Activated T-cell treated with anti-CD3 and anti-CD28 coated beads for 48 hours (primary cell): Measurements from ENCODE around the gene LRRFIP1.

Source experiments
- DNase-seq: peaks from one replicate; pipeline ENCODE4 v3.0.0-alpha.2; 2020; ENCODE audit warnings: low read depth

Gene LRRFIP1

DNA sequence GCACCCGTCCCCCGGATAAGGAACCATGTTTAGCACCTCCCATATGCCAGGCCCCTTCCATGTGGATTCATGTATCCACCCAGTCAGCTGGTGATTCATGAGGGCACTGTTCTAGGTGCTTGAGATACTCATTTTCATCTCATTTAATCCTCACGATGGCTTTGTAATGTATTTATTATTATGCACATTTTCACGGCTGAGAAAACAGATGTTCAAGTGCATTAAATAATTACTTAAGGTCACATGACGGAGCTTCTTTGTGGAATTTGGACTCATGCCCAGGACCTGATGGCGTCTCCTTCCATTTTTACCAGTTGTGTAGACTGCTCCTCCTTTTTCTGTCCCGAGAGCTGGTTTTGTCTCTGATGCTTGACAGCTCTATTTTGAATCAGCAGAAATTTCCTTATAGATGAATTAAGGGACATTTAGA lies 99.0 kb downstream of the LRRFIP1 start:
- no peak for DNase-seq

DNA sequence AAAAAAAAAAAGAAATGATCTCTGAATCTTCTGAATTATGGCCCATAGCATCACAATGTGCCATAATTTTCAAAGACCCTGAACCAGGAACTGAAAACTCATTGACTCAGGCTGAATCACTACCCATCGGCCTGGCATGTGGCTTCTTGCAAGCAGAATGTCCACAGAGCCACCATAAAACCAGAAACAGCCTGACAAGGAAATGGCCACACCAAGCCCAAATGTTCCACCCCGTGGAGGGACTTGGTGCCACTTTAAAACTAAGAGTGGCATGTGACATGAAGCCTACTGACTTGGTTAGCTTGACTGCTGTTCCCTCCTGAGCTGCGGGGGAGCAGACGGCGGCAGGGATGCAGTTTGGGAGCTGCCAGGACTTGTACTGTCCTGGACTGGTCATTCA lies 100.0 kb downstream of the LRRFIP1 start:
- DNase-seq: no peak

DNA sequence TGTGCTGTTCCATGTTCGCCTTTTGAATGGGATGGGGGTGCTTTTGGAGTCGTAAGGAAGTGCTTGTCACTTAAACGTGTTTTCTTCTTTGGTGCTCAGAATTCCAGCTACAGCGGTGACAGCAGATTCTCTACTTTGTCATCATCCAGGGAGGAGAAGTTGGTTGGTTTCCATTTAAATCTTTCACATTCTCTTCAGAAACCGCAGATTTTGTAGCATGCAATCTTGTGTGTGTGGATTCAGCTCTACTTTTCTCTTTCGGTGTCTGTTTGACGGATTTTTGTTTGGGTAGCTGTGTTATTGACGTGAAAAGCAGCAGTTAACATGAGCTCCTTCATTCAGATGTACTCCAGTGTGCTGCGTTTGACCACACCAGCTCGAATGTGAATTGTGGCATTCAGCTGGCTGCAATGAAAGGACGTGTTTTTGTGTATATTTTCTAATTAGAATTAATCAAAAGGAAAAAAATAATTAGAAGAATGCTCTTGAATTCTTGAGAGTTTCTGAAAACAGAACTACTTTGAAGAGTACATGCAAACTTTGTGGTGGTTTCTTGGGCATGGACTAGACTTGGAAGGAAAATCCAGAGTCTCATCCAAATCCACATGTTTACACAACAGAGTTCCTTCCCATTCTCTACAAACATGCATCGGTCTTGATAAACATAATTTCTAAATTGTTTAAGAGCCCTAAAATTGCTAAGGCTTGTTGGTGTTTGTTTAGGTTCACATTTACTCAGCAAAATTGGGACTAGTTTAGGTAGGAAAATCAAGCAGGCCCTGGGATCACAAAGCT lies 102.5 kb downstream of the LRRFIP1 start:
- no peak for DNase-seq

GRCh38 chr2:237731663-237732062 lies 104.3 kb downstream of the LRRFIP1 start:
- DNase-seq: peak; percentile 48

- no peak for DNase-seq
Observed at GRCh38 chr2:237732070-237732469, 104.7 kb downstream of the LRRFIP1 start.

DNA sequence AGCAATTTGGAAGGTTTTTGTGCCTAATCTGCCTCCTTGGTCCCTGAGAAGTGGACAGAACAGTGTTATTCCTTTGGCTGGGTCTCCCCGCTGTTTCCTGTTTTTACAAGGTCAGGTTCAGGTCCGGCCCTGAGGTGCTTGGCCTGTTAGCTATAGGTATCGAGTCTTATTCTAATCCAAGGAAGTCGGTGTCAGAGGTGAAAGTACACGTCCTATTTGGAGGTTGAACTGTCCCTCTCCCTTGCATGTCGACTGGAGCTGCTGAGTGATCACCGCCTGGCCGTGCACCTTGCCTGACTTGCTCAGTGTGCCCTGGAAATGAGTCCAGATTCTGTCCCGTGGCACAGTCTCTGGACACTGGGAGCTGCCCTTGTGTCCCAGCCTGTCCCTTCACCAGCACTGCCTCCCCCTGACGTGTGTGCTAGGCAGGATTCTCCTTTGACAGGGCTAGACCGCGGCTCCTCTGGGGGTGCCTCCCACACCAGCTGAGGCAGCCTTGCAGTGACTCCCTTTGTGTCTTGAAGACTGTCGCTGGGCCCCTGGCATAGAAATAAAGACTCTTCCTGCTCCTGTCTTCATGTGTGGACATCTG lies 105.5 kb downstream of the LRRFIP1 start:
- DNase-seq: no peak

DNA sequence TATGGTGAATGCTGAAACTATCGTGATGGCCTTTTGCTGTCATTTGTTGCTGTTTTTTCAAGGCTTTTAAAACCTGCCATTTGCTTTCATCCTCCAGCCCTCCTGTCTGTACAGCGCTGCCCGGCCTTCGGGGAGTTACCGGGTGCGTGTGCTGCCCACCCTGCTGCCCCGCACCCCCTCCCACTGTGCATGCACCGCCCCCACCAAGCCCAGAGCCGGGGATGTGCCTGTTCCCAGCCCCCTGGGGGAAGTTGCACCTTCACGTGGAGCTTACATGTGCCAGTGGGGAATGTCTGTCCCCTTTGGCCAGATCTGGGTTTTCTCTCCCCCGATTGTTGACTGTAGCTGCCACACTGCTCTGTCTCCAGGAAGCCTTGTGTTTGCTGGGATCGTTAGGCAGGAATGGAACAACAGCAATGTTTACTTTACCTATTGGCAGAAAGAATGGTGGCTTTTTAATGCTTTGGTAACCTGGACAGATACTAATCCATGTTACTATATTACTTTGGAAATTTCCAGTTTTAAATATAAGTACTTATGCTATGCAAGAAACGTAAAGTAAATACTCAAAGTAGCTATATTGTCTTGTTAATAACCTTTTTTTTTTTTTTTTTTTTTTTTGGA lies 106.4 kb downstream of the LRRFIP1 start:
- DNase-seq: no peak

DNA sequence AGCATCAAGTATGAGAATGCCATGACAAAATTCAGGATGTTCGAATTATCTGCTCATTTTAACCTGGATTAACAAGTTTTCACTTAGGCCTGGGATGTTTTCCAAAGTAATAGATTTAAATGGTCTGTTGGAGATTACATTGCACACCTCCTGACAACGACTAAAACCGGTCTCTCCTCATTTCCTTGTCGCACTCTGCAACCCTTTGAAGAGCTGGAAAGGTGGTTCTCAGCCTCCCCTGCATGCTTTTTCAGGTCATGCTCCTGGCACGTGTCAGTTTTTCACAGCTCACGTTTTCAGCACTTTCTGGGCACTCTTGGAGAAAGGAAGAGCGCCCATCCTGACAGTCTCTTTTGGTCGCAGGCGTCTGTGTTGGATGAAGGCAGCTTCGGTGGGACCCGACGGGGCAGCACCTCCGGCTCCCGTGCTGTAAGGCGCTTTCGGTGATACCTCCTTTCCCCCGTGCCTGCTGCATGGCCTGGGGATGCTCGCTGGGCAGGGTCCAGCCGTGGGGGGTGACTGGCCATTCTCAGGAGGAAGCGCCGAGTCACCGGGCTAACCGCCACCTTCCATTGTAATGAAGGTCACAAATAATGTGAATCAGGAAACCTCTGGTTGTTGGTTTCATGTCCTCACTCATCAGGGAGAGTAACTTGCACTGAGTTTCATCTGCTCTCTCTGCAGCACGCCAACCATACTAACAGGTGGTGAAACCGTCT lies 107.7 kb downstream of the LRRFIP1 start:
- no peak for DNase-seq

DNA sequence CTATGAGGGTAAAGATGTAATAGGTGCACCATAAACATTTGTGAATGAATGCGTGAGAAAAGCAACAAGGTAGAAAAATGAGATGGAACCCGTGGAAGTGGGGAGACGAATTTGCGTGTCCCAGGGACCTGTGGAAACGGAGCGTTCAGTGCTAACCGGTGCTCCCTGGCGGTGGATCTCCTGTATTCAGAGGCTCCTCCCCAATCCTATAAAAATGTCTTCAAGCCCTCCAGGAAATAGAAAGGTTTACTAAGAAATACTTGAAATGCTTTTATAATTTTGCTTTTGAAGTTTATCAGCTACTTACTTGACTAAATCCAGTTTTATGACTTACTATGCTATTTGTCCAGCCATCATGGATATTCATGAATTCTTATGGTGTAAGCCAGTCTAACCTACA lies 108.4 kb downstream of the LRRFIP1 start:
- no peak for DNase-seq

DNA sequence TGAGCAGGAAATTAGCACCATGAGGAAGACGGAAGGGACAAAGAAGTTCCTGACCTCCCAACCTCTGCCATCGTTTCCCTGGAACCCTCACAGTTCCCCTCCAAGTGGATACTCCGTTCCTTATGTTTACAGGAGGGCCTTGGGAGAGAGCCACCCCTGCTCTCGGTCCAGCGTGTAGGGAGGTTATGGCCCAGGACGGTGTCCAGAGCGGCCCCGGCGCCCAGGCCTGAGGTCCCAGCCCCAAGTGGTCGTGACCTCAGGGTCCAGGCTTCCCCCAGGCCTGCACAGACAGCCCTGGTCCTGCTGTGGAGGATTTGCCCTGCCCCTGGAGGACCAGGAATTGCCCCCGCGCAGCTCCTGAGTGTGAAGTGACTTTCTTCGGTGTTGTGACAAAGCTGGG lies 109.4 kb downstream of the LRRFIP1 start:
- DNase-seq: no peak

DNA sequence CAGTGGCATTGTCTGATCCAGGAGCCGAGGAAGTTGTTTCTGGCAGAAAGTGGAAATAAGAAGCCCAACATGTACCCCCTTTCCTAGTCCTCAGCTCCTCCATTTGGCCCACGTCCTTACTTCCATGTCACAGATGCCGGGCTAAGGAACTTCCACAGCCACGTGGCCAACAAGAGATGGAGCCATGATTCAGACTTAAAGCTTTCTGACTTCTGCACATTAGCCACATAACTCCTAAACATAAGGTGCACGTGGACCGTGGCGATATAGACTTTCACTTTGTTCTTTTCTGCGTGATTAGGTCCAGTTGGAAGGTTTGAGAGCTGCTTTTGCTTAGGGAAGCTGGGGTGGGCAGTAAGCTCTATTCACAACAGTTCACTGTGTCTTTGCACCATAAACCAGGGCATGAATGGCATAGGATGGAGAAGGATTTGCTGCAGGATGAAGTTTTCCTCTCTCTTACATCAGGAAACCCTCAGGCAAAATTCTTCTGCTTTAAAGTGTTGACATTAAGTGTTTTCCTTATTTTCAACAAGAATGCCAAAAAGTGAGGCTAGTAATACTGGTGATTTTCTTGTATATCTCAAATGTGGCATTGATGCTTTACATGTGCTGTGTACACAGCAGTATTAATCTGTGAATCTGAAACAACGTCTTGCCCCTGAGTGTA lies 109.9 kb downstream of the LRRFIP1 start:
- no peak for DNase-seq

GRCh38 chr2:237738255-237738654 lies 110.9 kb downstream of the LRRFIP1 start:
- DNase-seq: no peak

DNA sequence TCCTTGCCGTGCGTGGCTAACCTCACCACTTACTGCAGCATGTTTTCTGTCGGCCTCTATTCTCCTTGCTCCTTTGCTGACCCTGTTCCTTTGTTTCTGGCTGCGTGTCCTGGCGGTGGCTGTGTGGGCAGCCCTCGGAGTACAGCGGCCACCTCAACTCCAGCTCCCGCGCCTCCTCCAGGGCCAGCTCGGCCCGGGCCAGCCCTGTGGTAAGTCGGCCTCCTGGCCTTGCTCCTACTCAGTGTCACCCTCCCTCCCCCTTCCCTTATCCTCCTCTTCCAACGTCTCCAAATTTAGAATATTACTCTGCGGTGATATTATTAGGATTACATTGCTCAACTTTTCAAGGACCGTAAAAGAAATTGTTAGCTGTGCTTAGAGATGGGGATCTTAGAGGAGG lies 111.7 kb downstream of the LRRFIP1 start:
- no peak for DNase-seq

GRCh38 chr2:237742191-237742590 lies 114.8 kb downstream of the LRRFIP1 start:
- DNase-seq: no peak

DNA sequence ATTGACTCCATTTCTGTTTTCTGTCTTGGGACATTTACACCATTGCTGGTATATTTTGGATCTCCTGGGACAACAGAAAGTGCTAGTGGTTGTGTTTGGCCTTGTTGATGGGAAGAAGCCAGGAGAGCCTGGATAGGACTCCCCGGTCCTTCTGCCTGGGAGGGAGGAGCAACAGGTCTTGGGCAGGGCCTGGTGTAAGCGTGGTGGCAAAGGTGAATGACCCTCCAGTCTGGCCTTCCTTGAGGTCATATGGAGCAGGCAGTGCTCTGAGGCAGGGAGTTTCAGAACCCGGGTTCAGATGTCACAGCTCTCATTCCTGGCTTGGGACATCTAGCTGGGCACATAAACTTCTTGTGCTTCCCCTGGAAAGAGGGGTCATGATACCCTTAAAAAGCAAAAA lies 115.2 kb downstream of the LRRFIP1 start:
- no peak for DNase-seq

- no peak for DNase-seq
Observed at GRCh38 chr2:237743024-237743423, 115.6 kb downstream of the LRRFIP1 start.

DNA sequence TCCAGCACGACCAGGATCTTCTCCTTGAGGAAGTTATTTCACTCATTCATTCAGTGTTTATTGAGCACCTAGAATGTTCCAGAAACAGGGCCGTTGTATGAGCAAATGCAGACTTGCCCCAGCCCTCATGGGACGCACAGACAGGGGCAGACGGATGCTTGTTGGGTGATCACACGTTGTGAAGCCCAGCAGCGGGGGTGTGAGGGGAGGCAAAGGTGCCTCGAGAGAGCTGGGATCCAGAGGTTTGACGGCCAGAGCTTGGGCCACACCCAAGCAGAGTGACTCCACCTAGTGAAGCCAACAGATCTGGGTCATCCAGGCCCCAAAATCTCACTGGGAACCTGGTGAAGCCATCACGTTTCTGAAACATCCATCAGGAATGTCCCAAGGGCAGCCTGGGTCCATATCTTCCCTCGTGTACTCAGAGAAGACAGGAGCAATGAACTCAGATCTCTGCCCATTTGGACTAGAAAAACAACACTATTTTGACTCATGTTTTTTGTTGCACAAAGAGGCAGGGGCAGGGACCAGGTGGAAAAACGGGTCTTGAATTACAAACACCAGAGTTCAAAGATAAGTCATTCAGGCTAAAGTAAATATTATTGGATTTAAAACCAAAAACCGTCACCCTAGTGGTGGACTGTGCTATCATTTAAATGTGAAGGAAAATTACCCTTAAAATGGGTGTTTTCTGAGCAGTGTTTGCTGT lies 116.3 kb downstream of the LRRFIP1 start:
- DNase-seq: no peak

GRCh38 chr2:237744270-237744612 lies 116.9 kb downstream of the LRRFIP1 start:
- no peak for DNase-seq

GRCh38 chr2:237744613-237745249 lies 117.3 kb downstream of the LRRFIP1 start:
- peak; percentile 66 for DNase-seq

DNA sequence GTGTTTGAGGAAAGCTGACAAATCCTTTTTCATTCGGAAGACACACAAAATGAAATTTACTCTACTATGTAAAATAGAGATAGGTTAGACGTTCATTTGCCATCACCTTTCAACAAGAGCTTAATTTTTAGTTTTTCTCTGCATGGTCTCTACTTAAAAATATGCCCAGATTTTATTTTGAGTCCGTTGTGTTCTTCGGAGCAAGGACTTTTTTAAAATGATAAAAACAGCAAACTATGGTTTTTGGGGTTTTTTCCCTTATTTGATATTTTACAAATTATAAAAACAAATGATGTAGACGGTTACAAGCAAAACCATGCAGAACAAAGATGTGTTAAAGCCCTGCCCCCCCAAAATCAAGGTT lies 117.8 kb downstream of the LRRFIP1 start:
- no peak for DNase-seq
